Loucy (cell line): ENCODE data around the gene SMIM35.
"Not testable (repeated sequence)": the region's sequence is repeated elsewhere in the genome, so short reads cannot be mapped to it uniquely, and the experiment has no call there.

Experiments
- EZH2phosphoT487 ChIP-seq: fragments of 200-600 bp; IDR thresholded peaks from 2 replicates; pipeline ENCODE4 v1.6.1; 2018; ENCODE audit warnings: antibody characterized with exemption, mild to moderate bottlenecking, moderate library complexity, borderline replicate concordance
- TF ChIP-seq, protein P1 (sequence below): fragments of 200-600 bp; sonication (generic); conservative IDR thresholded peaks from 2 replicates; pipeline ENCODE4 v1.5.1; 2014; ENCODE audit warnings: mild to moderate bottlenecking, antibody characterized with exemption, low read length

- TF ChIP-seq, protein P1, sequence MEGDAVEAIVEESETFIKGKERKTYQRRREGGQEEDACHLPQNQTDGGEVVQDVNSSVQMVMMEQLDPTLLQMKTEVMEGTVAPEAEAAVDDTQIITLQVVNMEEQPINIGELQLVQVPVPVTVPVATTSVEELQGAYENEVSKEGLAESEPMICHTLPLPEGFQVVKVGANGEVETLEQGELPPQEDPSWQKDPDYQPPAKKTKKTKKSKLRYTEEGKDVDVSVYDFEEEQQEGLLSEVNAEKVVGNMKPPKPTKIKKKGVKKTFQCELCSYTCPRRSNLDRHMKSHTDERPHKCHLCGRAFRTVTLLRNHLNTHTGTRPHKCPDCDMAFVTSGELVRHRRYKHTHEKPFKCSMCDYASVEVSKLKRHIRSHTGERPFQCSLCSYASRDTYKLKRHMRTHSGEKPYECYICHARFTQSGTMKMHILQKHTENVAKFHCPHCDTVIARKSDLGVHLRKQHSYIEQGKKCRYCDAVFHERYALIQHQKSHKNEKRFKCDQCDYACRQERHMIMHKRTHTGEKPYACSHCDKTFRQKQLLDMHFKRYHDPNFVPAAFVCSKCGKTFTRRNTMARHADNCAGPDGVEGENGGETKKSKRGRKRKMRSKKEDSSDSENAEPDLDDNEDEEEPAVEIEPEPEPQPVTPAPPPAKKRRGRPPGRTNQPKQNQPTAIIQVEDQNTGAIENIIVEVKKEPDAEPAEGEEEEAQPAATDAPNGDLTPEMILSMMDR = not testable (repeated sequence)
- not testable (repeated sequence) for TF ChIP-seq EZH2phosphoT487
Observed at GRCh38 chr11:117977612-117978264, 109.0 kb downstream of the SMIM35 start.
